Stimulated activated naive CD8-positive, alpha-beta T cell treated with anti-CD3 and anti-CD28 coated beads, Interleukin-15, amount 100 ng/mL, for 72 hours (primary cell): ENCODE data around the gene APLF.
"Not testable (repeated sequence)": the region's sequence is repeated elsewhere in the genome, so short reads cannot be mapped to it uniquely, and the experiment has no call there.

Source experiments
- ATAC-seq: fragments of 150-1000 bp; cut with Tn5 transposase; 2 replicates; pipeline ENCODE4 v1.10.0; 2021; ENCODE audit warnings: mild to moderate bottlenecking, moderate library complexity
- DNase-seq, 2 donors: peaks; one replicate each; pipeline ENCODE4 v3.0.0; 2021 to 2022
- H3K27ac Mint-ChIP-seq, 2 donors: one replicate each; pipeline ENCODE4 v1.8.0; 2022; ENCODE audit warnings: mild to moderate bottlenecking in 2 of 2, mixed read lengths in 2 of 2, moderate library complexity in 2 of 2
- H3K27me3 Mint-ChIP-seq: one replicate; pipeline ENCODE4 v1.8.0; 2022; ENCODE audit warnings: mixed read lengths
- H3K4me1 Mint-ChIP-seq: one replicate; pipeline ENCODE4 v1.8.0; 2022; ENCODE audit warnings: mild to moderate bottlenecking, mixed read lengths
- H3K4me3 Mint-ChIP-seq, 2 donors: one replicate each; pipeline ENCODE4 v1.8.0; 2022; ENCODE audit warnings: mild to moderate bottlenecking in 2 of 2, mixed read lengths in 2 of 2, moderate library complexity in 1 of 2
- H3K9me3 Mint-ChIP-seq, 2 donors: one replicate each; pipeline ENCODE4 v1.8.0; 2022; ENCODE audit warnings: mixed read lengths in 2 of 2

APLF gene

DNA sequence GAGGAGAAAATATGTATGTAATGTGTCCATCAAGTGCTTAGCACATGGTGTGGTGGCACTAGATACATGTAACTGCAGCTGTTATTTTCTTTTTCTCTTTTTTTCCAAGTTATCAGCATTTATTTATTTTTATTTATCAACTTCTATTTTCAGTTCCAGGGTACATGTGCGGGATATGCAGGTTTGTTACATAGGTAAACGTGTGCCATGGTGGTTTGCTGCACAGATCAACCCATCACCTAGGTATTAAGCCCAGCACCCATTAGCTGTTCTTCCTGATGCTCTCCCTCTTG, 128.1 kb downstream of the APLF start:
- not testable (repeated sequence) for DNase-seq, ATAC-seq, H3K4me3 Mint-ChIP-seq, H3K27me3 Mint-ChIP-seq, H3K27ac Mint-ChIP-seq
- peaks cover 7 to 13% of the 10 kb centered on the region in 2 donors for H3K9me3 Mint-ChIP-seq
- peaks cover 18% of the 10 kb centered on the region for H3K4me1 Mint-ChIP-seq

DNA sequence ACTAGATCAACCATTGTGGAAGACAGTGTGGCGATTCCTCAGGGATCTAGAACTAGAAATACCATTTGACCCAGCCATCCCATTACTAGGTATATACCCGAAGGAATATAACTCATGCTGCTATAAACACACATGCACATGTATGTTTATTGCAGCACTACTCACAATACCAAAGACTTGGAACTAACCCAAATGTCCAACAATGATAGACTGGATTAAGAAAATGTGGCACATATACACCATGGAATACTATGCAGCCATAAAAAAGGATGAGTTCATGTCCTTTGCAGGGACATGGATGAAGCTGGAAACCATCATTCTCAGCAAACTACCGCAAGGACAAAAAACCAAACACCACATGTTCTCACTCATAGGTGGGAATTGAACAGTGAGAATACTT, 133.1 kb downstream of the APLF start:
- H3K9me3 Mint-ChIP-seq, result peaks cover 17 to 23% of the 10 kb centered on the region in 2 donors
- H3K4me3 Mint-ChIP-seq, DNase-seq, H3K27me3 Mint-ChIP-seq, ATAC-seq, H3K4me1 Mint-ChIP-seq, H3K27ac Mint-ChIP-seq: not testable (repeated sequence)

DNA sequence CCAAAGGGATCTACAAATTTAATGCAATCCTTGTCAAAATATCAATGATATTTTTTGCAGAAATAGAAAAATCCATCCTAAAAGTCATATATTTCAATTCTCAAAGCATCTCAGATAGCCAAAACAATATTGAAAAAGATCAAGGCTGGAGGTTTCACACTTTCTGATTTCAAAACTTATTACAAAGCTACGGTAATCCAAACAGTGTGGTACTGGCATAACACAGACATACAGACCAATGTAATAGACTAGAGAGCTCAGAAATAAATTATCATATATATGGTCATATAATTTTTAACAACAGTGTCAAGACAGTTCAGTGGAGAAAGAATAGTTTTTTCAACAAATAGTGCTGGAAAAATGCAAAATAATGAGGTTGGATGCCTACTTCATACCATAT, 135.7 kb downstream of the APLF start:
- Mint-ChIP-seq H3K9me3 (peaks cover 17 to 23% of the 10 kb centered on the region in 2 donors), H3K27ac (no peak overlapping the region), H3K4me3 (no peak overlapping the region), H3K4me1 (no peaks in the 10 kb centered on the region), H3K27me3 (no peaks in the 10 kb centered on the region)
- ATAC-seq (no peak), DNase-seq (no peak)

DNA sequence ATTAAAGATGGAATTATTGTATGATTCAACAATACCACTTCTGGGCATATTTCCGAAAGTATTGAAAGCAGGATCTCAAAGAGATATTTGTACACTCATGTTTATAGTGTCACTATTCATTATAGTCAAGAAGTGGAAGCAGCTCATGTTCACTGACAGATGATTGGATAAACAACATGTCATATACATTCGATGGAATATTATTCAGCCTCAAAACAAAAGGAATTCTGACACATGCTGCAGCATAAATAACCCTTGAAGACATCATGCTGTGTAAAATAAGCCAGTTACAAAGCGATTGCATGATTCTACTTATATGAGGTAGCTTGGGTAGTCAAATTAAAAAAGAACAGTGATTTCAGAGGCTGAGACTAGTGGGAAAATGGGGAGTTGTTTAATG, 136.7 kb downstream of the APLF start:
- H3K4me1 Mint-ChIP-seq, result no peaks in the 10 kb centered on the region
- no peaks in the 10 kb centered on the region for H3K27me3 Mint-ChIP-seq
- no peak for DNase-seq
- H3K9me3 Mint-ChIP-seq, result peaks cover 17 to 23% of the 10 kb centered on the region in 2 donors
- no peak overlapping the region for H3K27ac Mint-ChIP-seq
- no peak for ATAC-seq
- no peak overlapping the region for H3K4me3 Mint-ChIP-seq

DNA sequence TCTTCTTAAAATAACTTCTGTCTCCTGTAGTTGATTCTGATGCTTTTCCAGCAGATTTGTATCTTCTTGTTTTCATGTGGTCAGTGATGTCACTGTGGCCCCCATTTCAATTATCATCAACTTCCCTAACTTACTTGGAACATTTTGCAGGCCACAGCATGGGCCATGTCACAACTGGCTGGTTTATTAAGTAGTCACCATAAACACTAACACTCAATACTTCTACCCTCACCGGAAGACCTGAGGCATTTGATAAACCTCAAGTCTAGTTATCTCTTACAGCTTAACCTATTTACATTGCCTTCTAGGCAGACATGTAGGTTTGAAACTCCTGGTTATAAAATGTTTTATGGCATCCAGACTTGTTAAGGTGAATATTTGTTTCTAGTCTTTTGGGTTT, 138.6 kb downstream of the APLF start:
- no peak for ATAC-seq
- no peaks in the 10 kb centered on the region for H3K4me1 Mint-ChIP-seq
- no peak overlapping the region for H3K4me3 Mint-ChIP-seq

DNA sequence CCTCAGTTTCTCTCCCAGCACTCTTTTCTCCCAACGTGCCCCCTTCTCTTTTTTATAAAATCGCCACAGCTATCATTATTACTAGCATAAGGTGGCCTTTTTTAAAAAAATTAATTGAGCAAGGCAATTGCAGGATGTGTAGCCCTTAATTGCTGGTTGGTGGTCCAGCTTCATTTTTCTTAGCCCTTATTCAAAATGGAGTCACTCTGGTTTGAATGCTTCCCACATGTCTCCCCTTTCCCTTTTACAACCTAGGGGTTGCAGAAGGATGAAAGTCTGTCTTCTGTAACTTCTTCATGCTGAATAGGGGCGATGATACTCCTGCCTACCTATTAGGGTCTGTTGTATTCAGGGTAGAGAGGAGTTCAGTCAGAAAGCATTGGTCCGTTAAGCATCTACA, 139.4 kb downstream of the APLF start:
- ATAC-seq (no peak), DNase-seq (no peak)
- Mint-ChIP-seq H3K9me3 (peaks cover 4 to 27% of the 10 kb centered on the region in 2 donors), H3K4me3 (no peak overlapping the region), H3K27ac (no peak overlapping the region), H3K4me1 (no peaks in the 10 kb centered on the region), H3K27me3 (no peaks in the 10 kb centered on the region)

More for the DNA sequence above, 138.6 kb downstream of the APLF start:
- DNase-seq, result no peak
- H3K27me3 Mint-ChIP-seq, result no peaks in the 10 kb centered on the region
- peaks cover 4 to 30% of the 10 kb centered on the region in 2 donors for H3K9me3 Mint-ChIP-seq
- no peak overlapping the region for H3K27ac Mint-ChIP-seq

DNA sequence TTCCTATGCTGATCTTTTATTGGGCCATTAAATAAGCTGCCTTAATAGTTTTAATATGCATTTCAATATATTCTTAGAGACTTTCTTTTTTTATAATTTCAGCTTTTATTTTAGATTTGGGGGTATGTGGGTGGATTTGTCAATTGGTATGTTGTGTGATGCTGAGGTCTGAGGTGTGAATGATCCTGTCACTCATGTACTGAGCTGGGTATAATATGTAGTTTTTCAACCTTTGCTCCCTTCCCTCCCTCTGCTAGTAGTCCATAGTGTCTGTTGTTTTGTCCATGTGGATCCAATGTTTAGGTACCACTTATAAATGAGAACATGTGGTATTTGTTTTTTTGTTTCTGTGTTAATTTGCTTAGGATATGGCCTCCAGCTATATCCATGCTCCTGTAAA, 140.5 kb downstream of the APLF start:
- H3K27ac Mint-ChIP-seq, result no peak overlapping the region
- H3K27me3 Mint-ChIP-seq, result no peaks in the 10 kb centered on the region
- H3K9me3 Mint-ChIP-seq, result peaks cover 10 to 27% of the 10 kb centered on the region in 2 donors
- no peak for DNase-seq
- no peak overlapping the region for H3K4me3 Mint-ChIP-seq
- ATAC-seq, result no peak
- H3K4me1 Mint-ChIP-seq, result no peaks in the 10 kb centered on the region

DNA sequence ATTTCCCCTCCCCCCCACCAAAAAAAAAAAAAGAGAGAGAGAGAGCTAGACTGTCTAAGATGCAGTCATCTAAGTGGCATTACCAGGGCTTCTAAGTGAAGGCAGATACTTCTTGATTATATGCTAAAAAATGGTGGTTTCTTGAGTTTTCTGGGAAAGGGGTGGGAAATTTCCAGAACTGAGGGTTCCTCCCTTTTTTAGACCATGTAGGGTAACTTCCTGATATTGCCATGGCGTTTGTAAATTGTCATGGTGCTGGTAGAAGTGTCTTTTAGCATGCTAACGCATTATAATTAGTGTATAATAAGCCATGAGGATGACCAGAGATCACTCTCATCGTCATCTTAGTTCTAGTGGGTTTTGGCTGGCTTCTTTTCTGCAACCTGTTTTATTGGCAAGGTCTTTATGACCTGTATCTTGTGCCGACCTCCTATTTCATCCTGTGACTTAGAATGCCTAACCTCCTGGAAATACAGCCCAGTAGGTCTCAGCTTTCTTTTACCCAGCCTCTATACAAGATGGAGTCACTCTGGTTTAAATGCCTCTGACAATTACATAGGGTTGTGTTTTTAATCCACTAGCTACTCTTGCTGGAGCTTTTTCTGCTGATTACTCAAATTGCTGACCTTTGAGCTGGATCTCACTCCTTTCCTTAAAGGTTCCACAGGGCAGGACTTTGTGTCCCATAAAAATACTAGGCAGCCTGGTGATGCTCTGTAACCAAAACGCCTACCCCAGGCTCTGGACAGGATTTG, 145.6 kb downstream of the APLF start:
- DNase-seq (no peak), ATAC-seq (no peak)
- H3K4me1 Mint-ChIP-seq, result no peaks in the 10 kb centered on the region
- no peak overlapping the region for H3K4me3 Mint-ChIP-seq
- H3K9me3 Mint-ChIP-seq, result peaks cover 6 to 37% of the 10 kb centered on the region in 2 donors
- H3K27ac Mint-ChIP-seq, result no peak overlapping the region
- no peaks in the 10 kb centered on the region for H3K27me3 Mint-ChIP-seq

DNA sequence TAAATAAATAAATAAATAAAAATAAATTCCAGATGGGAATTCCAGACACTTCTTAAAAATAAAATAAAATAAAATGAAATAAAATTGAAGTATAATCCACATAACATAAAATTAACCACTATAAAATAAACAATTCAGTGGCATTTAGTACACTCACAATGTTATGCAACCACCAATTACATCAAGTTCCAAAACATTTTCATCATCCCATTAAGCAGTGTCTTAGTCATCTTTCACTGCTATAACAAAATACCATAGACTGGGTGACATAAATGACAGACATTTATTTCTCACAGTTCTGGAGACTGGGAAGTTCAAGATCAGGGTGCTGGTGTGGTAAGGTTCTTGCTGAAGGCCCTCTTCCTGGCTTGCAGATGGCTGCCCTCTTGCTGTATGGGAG, 153.4 kb downstream of the APLF start:
- Mint-ChIP-seq H3K27me3 (no peaks in the 10 kb centered on the region), H3K4me1 (no peaks in the 10 kb centered on the region), H3K27ac (no peak overlapping the region), H3K4me3 (no peak overlapping the region), H3K9me3 (peaks cover 5 to 15% of the 10 kb centered on the region in 2 donors)
- DNase-seq (no peak), ATAC-seq (no peak)

DNA sequence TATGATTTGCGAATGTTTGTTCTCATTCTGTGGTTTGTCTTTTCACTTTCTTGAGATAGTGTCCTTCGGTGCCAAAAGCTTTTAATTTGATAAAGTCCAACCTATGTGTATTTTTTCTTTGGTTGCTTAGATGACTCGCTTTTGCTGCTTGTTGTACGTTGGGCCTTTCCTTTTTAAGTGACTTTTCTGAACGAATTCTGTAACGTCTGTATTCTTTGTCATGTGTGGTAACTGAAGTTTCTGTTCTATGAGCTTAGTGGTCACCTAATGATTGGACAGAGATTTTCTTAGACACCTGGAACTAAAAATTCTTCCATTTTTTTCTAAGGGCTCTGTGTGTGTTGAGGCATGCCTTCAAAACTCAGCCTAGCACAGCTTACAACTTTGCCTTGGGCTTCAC, 156.4 kb downstream of the APLF start:
- Mint-ChIP-seq H3K27me3 (no peaks in the 10 kb centered on the region), H3K4me1 (no peaks in the 10 kb centered on the region), H3K9me3 (peaks cover 5 to 12% of the 10 kb centered on the region in 2 donors), H3K4me3 (no peak overlapping the region), H3K27ac (no peak overlapping the region)
- DNase-seq (no peak), ATAC-seq (no peak)

DNA sequence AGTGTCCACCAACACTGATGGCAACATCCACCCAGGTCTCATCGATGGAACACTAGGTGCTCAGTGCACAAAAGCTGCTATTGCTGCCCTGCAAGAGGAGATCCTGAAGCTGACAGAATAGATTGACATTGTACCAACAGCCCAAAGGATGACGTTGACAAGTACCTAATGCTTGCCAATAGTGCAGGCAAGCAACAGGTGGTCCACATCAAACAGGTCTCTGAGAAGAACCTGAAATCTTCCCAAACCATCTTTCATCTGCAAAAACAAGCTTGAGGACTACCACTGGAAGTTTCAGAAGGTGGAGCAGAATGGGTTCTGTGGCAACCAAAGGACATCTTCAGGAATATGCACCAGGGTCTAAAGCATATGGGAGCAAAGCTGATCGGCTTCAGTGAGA, 160.2 kb downstream of the APLF start:
- Mint-ChIP-seq H3K27ac (no peak overlapping the region), H3K4me1 (no peaks in the 10 kb centered on the region), H3K9me3 (peaks cover 5 to 10% of the 10 kb centered on the region in 2 donors), H3K4me3 (no peak overlapping the region), H3K27me3 (no peaks in the 10 kb centered on the region)
- DNase-seq, result no peak
- no peak for ATAC-seq
